ENCODE measurements around the gene TDP1.

TDP1 gene

GRCh38 chr14:89909586-89909985 is 46.1 kb upstream of the TDP1 start:
- no peak for TF ChIP-seq SIN3A (IDR thresholded peaks at IDR 0.05; ENCODE audit: borderline replicate concordance, insufficient read depth, low read length)
- TF ChIP-seq POLR2AphosphoS5 (IDR thresholded peaks at IDR 0.05; ENCODE audit: low read depth, low read length): no peak
- TF ChIP-seq FOXP2 (optimal IDR thresholded peaks at IDR 0.05; ENCODE audit: borderline replicate concordance, extremely low read depth, extremely low read length, insufficient read depth): no peak
- TF ChIP-seq REST (IDR thresholded peaks at IDR 0.05; ENCODE audit: insufficient read depth in 1 of 2, low read depth in 2 of 2, low read length in 2 of 2): no peak
- TF ChIP-seq TAF1 (IDR thresholded peaks at IDR 0.05; ENCODE audit: borderline replicate concordance, insufficient read depth, low read length): no peak

DNA sequence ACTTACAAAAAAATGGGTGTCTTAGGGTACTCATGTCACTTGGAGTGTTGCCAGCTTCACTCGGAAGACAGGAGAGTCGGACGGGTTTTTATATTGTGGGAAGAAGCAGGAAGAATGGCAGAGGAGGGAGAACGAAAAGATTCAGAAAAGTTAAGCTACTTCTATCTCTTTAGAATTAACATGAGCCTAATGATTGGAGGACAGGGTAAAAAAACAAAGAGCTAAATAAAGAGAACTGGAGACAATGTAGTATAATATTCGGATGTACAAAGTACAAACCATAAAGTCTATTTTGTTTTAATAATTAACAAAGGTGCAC is 45.1 kb upstream of the TDP1 start:
- TF ChIP-seq SIN3A (IDR thresholded peaks at IDR 0.05; ENCODE audit: borderline replicate concordance, insufficient read depth, low read length) (no peak), REST (IDR thresholded peaks at IDR 0.05; ENCODE audit: insufficient read depth in 1 of 2, low read depth in 2 of 2, low read length in 2 of 2) (no peak), POLR2AphosphoS5 (IDR thresholded peaks at IDR 0.05; ENCODE audit: low read depth, low read length) (no peak), FOXP2 (optimal IDR thresholded peaks at IDR 0.05; ENCODE audit: borderline replicate concordance, extremely low read depth, extremely low read length, insufficient read depth) (no peak), TAF1 (IDR thresholded peaks at IDR 0.05; ENCODE audit: borderline replicate concordance, insufficient read depth, low read length) (no peak)

GRCh38 chr14:89911010-89911919 is 44.5 kb upstream of the TDP1 start:
- no peak for TF ChIP-seq SIN3A (IDR thresholded peaks at IDR 0.05; ENCODE audit: borderline replicate concordance, insufficient read depth, low read length)
- TF ChIP-seq REST (IDR thresholded peaks at IDR 0.05; ENCODE audit: insufficient read depth in 1 of 2, low read depth in 2 of 2, low read length in 2 of 2): no peak
- TF ChIP-seq FOXP2 (optimal IDR thresholded peaks at IDR 0.05; ENCODE audit: borderline replicate concordance, extremely low read depth, extremely low read length, insufficient read depth): no peak
- TF ChIP-seq TAF1 (IDR thresholded peaks at IDR 0.05; ENCODE audit: borderline replicate concordance, insufficient read depth, low read length): no peak
- TF ChIP-seq POLR2AphosphoS5 (IDR thresholded peaks at IDR 0.05; ENCODE audit: low read depth, low read length): no peak

- TF ChIP-seq FOXP2 (optimal IDR thresholded peaks at IDR 0.05; ENCODE audit: borderline replicate concordance, extremely low read depth, extremely low read length, insufficient read depth) (no peak), TAF1 (IDR thresholded peaks at IDR 0.05; ENCODE audit: borderline replicate concordance, insufficient read depth, low read length) (no peak), SIN3A (IDR thresholded peaks at IDR 0.05; ENCODE audit: borderline replicate concordance, insufficient read depth, low read length) (no peak), POLR2AphosphoS5 (IDR thresholded peaks at IDR 0.05; ENCODE audit: low read depth, low read length) (no peak), REST (IDR thresholded peaks at IDR 0.05; ENCODE audit: insufficient read depth in 1 of 2, low read depth in 2 of 2, low read length in 2 of 2) (no peak)
Observed at GRCh38 chr14:89912221-89912620, 43.5 kb upstream of the TDP1 start.

Measured in PFSK-1 (cell line).